Measurements from ENCODE around the gene TDP1. TPM values are rescaled to one million over a fixed set of nuclear protein-coding genes. Genes with fewer than 3 reads are reported as not detected.
A peak's percentile ranks its signal among the peaks of the same experiment; 100 is the strongest.

Gene TDP1
- total RNA-seq, 4 donors from 2014 or later, result 11.1 to 21.6 (median 12.2) TPM

DNA sequence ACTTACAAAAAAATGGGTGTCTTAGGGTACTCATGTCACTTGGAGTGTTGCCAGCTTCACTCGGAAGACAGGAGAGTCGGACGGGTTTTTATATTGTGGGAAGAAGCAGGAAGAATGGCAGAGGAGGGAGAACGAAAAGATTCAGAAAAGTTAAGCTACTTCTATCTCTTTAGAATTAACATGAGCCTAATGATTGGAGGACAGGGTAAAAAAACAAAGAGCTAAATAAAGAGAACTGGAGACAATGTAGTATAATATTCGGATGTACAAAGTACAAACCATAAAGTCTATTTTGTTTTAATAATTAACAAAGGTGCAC lies 45.1 kb upstream of the TDP1 start:
- 63 to 66% methylated on average over 5 of the region's 5 CpGs for WGBS, 2 donors
- TF ChIP-seq, protein P1, sequence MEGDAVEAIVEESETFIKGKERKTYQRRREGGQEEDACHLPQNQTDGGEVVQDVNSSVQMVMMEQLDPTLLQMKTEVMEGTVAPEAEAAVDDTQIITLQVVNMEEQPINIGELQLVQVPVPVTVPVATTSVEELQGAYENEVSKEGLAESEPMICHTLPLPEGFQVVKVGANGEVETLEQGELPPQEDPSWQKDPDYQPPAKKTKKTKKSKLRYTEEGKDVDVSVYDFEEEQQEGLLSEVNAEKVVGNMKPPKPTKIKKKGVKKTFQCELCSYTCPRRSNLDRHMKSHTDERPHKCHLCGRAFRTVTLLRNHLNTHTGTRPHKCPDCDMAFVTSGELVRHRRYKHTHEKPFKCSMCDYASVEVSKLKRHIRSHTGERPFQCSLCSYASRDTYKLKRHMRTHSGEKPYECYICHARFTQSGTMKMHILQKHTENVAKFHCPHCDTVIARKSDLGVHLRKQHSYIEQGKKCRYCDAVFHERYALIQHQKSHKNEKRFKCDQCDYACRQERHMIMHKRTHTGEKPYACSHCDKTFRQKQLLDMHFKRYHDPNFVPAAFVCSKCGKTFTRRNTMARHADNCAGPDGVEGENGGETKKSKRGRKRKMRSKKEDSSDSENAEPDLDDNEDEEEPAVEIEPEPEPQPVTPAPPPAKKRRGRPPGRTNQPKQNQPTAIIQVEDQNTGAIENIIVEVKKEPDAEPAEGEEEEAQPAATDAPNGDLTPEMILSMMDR (IDR thresholded peaks at IDR 0.05), result no peak
- no peak for TF ChIP-seq POLR2A (IDR thresholded peaks at IDR 0.05)
- no peak overlapping the region for H3K4me3 ChIP-seq (ENCODE audit: low read depth, poor library complexity, severe bottlenecking)
- DNase-seq (ENCODE audit: low spot score in 2 of 2), result no peak
- intact Hi-C loops (cut with DNase I; ENCODE audit: low total_unique reads), result no loop called here

DNA sequence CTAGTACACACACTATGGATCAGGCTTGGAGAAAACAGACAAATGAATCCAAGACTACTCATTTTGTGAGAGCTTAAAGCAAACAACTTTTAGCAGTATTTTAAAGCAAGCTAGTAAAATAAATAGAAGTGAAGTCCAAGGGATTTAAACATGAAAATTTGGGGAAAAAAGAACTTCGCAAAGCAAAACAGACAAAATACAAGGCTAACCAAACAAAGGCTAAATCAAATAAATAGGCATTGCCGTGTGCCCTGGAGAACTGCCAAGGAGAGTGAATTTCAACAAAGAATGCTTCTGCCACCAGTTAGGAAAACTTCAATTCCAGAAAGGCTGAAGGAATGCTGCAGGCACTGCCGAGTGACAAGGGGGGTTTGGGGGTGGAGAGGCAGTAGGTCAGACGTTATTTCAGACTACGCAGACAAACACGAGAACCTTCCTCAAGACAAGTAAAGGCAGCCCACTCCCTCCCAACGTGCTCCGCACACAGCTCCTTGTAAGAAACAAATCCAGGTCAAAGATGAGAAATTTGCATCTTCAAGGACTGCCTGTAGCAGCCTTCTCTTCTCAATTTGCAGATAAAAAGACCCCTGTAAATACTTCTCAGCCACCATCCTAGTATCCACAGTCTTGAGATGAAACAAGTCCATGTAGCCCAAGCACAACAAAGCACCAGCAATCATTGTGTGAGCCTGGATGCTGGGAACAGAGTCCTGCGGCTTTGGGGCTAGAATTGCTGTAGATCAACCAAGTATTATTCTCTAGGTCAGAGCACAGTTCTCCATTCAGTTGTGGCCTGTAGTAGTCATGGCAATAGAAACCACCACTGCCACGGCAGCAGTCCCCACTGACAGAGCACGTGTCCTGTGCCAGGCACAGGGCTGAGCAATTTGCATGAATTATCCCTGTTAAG lies 44.5 kb upstream of the TDP1 start:
- peak in 1 of 2 donors; percentile 22 for DNase-seq (ENCODE audit: low spot score in 2 of 2)
- WGBS, 2 donors, result 28 to 35% methylated on average over 11 of the region's 11 CpGs
- H3K4me3 ChIP-seq (ENCODE audit: low read depth, poor library complexity, severe bottlenecking), result no peak overlapping the region
- intact Hi-C loops (cut with DNase I; ENCODE audit: low total_unique reads), result no loop called here
- TF ChIP-seq POLR2A (IDR thresholded peaks at IDR 0.05), result no peak
- TF ChIP-seq, protein P1 (IDR thresholded peaks at IDR 0.05), result no peak

DNA sequence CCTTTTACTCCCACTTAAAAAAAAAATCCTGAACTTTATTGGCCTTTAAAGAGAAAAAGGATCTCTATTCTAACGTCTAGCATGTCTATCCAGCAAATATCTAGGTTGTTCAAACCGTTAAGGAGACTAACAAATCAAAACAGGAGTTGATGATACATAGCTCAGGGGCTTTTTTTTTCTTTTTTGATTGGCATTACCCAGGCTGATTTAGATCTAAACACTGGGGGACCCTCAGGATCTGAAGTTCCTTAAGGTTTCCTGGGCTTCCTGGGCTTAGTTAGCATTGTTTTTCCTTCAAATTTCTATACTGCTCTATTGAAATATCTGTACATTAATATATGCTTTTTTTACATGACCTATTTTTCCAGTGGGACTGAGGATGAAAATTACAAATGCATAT lies 43.5 kb upstream of the TDP1 start:
- intact Hi-C loops (cut with DNase I; ENCODE audit: low total_unique reads), result no loop called here
- WGBS, 2 donors, result 31 to 33% methylated on average over 2 of the region's 2 CpGs
- no peak overlapping the region for H3K4me3 ChIP-seq (ENCODE audit: low read depth, poor library complexity, severe bottlenecking)
- TF ChIP-seq POLR2A (IDR thresholded peaks at IDR 0.05), result no peak
- TF ChIP-seq, protein P1 (IDR thresholded peaks at IDR 0.05), result no peak
- DNase-seq (ENCODE audit: low spot score in 2 of 2), result no peak

DNA sequence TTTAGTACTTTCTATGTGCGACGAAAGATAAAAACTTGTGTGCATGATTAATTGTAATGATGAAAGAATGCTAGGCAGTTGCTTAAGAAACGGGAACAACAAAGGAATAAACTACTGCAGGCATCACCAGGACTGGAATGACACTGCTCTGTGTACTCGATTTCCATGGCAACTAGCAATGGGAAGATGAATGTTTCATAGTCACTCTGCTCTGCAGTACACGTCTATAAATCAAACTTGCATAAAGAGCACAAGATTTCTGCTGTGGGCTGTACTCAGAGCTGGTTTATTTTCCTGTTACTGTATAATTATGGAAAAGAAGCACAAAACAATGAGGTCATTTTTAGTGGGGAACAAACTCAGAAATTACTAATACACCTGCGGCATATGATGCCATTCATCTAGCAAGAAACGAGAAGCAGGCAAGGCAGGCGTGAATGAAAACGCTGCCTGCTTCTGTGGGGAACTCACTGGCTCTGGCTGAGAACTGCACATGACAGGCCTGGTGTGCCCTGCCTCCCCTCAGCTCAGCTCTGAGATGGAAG lies 43.0 kb upstream of the TDP1 start:
- DNase-seq (ENCODE audit: low spot score in 2 of 2), result peak in 1 of 2 donors; percentile 63
- 9 to 10% methylated on average over 9 of the region's 9 CpGs for WGBS, 2 donors
- intact Hi-C loops (cut with DNase I; ENCODE audit: low total_unique reads), result no loop called here

DNA sequence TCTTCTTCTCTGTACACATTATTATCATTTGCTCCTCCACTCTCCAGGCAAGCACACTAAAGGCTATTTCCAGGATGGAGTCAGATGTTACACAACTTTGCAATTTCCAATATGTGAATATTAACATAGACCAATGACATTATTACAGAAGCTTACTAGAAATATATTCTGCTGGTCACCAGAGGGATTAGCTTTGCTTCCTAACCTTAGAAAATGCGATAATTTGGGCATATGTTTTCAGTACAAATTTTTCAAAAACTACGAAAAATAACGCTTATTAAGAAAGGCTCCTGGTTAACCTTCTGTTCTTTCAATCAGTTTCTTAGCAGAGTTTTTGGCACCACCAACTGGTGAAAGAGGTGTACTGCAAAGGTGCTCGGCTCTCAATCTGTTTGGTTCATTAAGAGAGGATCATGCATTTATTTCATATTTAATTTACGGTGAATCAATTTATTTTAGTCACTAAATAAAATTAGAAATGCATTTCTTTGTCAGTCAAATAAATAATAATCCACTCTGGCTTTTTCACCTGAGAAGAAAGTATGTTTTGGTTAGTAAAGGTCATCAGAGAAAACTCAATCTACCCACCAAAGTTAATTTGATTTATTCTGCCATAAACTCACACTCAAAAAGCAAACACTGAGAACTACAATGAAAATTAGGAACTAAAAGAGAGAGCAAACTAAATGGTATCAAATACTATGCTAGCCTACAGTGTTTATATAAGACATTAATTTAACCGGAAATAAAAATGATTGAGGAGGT lies 40.4 kb upstream of the TDP1 start:
- WGBS, 2 donors, result 16 to 17% methylated on average over 6 of the region's 6 CpGs
- intact Hi-C loops (cut with DNase I; ENCODE audit: low total_unique reads), result loop anchor here (1.0 kb wide), 1 partner anchor 888 kb away; no protein-coding TSS in a partner anchor
- peak; percentile 73 to 87 for DNase-seq (ENCODE audit: low spot score in 2 of 2)
- no peak for TF ChIP-seq POLR2A (IDR thresholded peaks at IDR 0.05)
- TF ChIP-seq, protein P1 (IDR thresholded peaks at IDR 0.05), result peak in 1 of 3 donors; percentile 75
- no peak overlapping the region for H3K4me3 ChIP-seq (ENCODE audit: low read depth, poor library complexity, severe bottlenecking)

More for the DNA sequence above, 43.0 kb upstream of the TDP1 start:
- no peak overlapping the region for H3K4me3 ChIP-seq (ENCODE audit: low read depth, poor library complexity, severe bottlenecking)
- TF ChIP-seq, protein P1 (IDR thresholded peaks at IDR 0.05), result no peak
- no peak for TF ChIP-seq POLR2A (IDR thresholded peaks at IDR 0.05)

All from lower leg skin (tissue), 4 donors.